NCI-H187 treated with DMSO at 0.1 percent for 48 hours (cell line): ENCODE data around the gene WDR46.
"Not testable (repeated sequence)": the region's sequence is repeated elsewhere in the genome, so short reads cannot be mapped to it uniquely, and the experiment has no call there.

ENCODE experiments used
- DNase-seq: peaks from one replicate; lab custom pipeline; 2025; lab: John Stamatoyannopoulos, UW

Gene WDR46

DNA sequence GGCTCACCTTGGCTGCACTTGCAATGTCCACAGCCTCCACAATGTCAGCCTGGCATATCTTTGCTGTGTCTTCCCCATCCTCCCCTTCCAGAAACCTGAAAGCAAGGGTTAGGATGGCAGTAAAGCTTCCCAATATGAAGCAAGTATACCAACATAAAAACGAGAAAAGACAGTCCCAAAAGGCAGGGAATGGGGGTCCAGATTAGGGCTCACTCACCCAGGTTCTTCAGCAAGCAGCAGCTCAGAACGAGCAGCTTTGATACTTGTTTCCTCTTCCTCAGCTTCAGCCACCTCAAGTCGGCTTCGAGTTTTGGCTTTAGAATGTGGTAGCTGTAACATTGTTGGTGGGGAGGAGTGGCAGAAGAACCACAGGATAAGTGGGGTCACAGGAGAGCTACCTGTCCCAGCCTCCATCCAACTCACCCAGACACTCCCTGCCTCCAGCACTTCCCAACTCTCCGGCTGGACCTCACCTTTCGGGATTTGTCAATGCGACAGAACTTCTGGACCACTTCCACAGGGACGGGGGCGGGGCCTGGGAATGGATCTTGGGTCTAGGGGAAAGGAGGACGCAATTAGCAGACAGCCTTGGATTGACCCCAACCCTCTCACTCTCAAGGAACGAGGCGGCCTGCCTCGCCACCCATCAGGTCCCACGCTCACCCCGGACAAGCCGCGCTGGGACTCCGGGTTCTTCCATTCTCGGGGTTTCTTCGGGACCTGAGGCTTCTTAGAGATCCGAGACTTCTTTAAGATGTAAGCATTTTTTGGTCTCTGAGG lies 708 bp downstream of the WDR46 start:
- DNase-seq = no peak

DNA sequence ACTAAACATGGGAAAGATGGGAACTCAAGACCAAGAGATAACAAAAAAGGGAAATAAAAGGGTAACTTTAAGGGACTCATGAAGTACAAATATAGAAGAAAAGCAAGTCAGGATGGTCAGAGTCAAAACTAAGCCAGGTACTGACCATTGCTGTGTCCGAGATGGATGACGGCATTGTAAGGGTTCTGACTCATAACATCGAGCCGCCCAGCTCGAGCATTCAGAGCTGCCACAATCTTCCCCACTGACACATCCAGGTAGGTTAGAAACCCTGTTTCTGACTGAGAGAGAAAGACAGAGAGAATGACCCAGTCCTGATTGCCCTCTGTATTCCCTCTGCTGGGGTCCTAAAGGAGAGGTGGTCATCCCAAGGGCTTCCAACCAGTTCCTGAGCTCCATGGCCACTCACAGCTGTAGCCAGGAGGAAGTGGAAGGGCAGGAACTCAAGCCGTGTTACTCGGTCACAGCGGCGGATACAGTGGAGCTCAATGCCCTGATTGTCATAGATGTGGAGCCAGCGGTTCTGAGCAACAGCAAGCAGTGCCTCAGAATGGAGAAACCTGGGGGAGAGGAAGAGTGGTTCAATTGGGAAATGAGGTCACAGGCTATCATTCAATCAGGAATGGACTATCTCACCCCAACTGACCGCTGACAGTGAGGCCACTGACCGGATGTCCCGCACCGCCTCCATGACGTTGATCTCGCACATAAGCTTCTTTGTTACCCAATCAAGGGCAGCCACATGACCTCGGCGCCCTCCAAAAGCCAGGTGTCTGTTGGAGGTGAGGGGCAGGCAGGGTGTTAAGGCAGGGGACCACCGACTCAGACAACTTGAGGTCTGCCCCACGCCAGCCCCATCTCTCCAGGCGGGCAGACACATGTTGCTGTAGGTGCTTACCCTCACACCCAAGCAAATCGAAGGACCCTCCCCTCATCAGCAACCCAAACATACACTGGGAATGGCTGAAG lies 1.8 kb downstream of the WDR46 start:
- DNase-seq = no peak

DNA sequence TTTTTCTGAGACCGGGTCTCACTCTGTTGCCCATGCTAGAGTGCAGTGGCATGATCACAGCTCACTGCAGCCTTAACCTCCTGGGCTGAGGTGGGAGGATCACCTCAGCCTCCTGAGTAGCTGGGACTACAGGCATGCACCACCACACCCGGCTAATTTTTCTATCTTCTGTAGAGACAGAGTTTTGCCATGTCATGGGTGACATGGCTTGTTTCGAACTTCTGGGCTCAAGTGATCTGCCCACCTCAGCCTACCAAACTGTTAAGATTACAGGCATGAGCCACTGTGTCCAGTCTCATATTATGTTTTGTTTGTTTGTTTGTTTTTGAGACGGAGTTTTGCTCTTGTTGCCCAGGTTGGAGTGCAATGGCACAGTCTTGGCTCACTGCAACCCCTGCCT lies 3.8 kb downstream of the WDR46 start:
- not testable (repeated sequence) for DNase-seq

DNA sequence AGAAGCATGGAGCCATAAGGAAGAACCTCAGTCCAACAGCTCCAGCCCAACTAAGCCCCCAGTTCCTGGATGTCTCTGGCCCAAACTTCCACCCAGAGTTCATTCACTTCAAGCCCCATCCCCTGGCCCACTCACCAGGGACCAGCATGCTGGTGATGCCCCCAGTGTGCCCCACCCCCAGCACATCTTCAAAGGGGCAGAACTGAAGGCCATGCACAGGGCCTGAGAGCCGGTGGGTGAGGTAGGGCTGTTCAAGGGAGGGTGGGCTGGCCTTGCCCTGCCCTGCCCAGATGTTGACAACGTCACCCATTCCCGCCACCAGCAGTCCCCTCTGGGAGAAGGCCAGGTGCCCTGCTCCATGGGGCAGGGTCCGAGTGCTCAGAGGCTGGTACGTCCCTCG lies 8.5 kb downstream of the WDR46 start:
- DNase-seq = no peak

DNA sequence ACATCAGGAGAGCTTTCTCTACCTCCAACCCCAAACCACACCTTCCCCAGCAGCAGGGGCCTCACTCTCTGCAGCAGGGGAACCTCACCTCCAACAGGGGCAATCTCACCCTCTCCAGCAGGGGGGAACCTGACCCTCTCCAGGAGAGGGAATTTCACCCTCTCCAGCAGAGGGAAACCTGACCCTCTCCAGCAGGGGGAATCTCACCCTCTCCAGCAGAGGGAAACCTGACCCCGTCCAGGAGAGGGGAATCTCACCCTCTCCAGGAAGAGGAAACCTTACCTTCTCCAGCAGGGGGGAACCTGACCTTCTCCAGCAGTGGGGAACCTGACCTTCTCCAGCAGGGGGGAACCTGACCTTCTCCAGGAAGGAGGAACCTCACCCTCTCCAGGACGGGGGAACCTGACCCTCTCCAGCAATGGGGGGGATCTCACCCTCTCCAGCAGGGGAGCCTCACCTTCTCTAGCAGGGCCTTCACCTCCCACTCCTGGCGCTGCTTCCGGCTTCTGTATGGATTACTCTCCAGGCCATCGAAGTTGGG lies 9.0 kb downstream of the WDR46 start:
- no peak for DNase-seq

DNA sequence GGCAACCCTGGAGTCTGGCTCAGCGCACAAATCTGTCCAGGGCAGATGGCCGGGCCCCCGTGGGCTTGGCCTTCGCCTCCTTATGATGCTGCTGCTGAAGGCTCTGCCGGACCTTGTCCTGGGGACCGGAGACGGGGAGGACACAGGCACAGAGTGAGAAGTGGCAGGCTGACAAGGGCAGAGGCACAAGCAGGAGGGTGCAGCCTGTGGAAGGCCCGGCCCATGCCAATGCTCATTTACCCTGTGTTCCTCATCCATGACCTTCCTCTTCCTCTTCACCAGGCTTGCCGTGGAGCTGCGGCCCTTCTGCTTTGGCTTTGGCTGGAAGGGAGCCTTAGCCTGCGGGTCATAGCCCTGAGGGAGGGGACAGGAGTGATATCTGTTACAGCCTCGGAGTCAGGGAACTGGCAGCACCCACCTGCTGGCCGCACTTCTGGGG lies 9.8 kb downstream of the WDR46 start:
- no peak for DNase-seq

DNA sequence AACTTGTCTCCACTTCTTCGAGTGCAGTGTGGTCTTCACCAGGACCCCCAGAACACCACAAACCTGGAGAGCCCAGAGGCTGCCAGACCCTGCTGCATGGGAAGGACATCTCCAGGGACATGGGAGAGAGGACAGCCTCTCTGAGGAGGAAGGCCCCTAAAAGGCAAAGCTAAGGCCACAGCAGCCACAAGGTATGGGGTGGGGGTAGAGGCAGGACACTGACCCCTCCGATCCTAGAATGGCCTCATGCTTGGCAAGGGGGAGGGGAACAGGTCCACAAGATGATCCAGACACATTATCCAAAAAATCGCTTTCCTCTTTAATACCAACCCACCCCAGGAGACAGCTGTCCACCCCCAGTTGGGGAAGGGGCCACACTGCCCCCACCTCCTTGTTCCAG lies 10.2 kb downstream of the WDR46 start:
- no peak for DNase-seq

DNA sequence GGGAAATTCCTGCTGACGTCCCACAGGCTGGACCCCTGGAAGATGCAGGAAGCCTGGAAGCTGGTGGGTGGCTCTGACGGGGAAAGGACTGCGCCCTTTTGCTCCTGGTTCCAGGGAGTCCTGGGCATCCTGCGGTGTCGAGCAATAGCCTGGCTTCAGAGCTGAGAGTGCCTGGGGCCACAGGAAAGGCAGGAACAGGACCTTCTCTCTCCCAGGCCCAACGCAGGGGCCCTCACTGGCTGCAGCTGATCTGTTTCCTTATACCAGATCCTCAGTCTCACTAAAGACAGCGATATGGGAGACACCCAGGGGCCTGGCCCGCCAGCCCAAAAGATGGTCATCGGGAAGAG lies 10.7 kb downstream of the WDR46 start:
- no peak for DNase-seq

DNA sequence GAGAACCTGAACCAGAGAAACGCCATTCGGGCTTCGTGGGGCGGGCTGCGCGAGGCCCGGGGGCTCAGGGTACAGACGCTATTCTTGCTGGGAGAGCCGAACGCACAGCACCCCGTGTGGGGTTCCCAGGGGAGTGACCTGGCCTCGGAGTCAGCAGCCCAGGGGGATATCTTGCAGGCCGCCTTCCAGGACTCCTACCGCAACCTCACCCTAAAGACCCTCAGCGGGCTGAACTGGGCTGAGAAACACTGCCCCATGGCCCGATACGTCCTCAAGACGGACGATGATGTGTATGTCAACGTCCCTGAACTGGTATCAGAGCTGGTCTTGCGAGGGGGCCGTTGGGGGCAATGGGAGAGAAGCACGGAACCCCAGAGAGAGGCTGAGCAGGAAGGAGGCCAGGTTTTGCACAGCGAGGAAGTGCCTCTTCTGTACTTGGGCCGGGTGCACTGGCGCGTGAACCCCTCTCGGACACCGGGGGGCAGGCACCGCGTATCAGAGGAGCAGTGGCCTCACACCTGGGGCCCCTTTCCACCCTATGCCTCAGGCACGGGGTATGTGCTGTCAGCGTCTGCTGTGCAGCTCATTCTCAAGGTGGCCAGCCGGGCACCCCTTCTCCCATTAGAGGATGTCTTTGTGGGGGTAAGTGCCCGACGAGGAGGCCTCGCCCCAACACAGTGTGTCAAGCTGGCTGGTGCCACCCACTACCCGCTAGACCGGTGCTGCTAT lies 11.2 kb downstream of the WDR46 start:
- no peak for DNase-seq

DNA sequence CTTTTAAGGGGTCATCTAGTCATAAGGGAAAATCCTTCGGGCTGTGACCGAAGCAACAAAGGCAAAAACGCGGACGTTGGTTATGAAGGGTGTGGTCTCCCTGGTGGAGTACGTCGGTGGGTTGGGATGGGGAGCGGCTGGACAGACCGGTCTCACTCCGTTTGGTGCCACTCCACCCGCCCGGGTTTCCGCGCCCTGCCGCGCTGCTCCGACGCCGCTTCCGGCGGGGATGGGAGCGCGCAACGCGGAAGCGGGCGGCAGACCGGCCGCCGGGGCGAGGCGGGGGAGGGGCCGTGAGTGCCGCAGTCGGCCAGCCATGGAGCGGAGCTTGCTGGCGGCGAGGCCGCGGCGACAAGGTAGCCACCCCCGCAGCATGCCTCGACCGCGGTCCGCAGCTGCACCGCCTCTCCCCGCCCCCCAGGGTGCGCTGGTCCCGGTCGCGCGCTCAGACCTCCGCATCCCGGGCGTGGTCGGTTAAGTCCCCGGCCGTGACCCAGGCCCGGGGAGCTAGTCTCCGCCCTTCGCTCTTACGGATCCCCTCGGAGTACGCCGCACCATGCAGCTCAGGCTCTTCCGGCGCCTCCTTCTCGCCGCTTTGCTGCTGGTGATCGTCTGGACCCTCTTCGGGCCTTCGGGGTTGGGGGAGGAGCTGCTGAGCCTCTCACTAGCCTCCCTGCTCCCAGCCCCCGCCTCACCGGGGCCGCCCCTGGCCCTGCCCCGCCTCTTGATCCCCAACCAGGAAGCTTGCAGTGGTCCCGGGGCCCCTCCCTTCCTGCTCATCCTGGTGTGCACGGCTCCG lies 12.0 kb downstream of the WDR46 start, which contains the start of gene B3GALT4:
Gene B3GALT4, plus strand, starts transcription at position 260 of the 799 bp plus-strand sequence. Its CDS starts 297 bp downstream, at position 557.
- no peak for DNase-seq

DNA sequence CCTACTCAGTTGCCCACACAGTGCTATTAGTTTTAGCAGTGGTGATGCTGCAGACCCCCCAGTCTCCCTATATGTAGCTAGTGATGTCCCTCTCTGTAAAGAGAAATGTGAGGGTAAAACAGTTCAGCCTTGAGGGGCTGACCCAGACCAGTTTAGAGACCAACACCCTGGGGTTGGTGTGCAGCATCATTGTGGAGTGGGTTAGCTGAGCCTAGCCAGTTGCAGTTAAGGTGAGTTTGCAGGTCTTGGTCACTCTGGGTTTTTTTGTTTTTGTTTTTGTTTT lies 12.5 kb downstream of the WDR46 start:
- no peak for DNase-seq

DNA sequence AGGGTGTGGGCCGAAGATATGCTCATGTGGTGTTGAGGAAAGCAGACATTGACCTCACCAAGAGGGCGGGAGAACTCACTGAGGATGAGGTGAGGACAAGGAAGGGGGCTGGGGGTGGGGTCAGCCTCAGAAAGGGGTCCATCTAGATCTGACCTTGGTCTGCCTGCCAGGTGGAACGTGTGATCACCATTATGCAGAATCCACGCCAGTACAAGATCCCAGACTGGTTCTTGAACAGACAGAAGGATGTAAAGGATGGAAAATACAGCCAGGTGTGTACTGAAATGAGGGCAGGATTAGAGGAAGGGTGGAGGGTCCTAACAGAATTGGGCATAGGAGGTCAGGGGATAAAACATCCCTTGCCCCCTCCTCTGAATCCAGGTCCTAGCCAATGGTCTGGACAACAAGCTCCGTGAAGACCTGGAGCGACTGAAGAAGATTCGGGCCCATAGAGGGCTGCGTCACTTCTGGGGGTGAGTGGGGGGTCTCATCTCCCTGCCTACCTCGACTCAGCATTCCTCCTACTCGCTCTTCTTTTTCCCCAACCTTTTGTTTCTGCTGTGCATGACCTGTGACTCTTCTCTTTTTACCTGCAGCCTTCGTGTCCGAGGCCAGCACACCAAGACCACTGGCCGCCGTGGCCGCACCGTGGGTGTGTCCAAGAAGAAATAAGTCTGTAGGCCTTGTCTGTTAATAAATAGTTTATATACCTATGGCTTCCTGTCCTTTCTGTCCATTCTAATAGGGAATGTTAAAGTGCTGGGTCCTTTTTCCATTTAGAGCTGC lies 13.1 kb downstream of the WDR46 start:
- DNase-seq = not testable (repeated sequence)

DNA sequence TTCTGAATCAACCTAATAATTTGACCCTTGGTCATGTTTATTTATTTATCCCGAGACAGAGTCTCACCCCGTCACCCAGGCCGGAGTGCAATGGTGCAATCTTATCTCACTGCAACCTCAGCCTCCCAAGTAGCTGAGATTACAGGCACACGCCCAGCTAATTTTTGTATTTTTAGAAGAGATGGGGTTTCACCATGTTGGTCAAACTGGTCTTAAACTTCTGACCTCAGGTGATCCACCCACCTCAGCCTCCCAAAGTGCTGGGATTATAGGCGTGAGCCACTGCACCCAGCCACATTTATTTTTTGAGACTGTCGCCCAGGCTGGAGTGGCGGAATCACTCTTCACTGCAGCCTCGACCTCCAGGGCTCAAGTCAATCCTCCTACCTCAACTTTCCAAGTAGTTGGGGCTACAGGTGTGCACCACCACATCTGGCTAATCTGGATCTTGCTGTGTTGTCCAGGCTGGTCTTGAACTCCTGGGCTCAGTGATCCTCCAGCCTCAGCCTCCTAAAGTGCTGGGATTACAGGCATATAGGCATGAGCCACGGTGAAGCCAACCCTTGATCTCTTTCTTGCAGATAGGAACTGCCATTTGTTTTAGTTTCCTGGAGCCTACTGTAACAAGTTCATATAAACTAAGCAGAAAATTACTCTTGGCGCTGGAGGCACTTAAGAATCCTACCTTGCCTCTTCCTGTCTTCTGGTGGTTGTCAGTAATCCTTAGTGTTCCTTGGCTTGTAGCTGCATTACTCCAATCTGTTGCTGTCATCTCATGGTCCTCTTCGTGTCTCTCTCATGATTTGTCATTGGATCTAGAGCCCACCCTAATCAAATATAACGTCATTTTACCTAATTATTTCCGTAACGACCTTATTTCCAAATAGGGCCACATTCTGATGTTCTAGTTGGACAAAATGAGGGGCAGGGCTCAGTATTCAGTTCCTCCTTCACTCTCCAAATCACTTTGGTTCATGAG lies 14.8 kb downstream of the WDR46 start:
- no peak for DNase-seq

DNA sequence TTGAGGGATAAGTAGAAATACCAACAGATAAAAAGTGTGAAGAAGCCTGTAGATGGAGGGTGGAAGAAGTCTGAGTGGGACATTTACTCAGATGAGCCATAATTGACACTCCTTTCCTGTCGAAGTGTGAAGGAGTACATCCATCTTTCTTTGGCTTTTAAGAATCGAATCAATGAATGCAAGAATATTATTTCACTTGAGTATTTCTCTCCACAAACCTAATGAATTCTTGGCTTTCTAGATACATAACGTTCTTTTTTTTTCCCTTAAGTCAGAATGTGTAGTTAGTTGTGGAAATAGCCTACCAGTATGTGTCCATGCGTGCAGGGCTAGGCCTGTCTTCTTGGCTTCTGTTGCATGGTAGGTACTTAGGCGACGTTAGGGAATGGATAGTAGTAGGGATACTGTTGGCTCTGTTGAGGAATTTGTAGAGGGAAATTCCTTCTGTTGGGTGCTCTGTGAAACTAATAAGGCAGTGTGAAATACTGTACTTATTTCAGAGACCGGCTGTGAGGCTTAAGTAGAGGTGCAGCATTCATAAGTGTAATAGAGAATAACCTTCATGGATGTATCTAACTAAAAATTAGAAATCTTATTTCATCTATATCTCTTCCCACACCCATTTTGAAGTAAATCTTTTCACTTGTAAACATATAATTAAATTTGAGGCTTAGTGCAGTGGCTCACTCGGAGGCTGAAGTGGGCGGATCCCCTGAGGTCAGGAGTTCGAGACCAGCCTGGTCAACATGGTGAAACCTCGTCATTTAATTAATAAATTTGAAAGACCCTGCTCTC lies 15.7 kb downstream of the WDR46 start:
- DNase-seq = no peak

DNA sequence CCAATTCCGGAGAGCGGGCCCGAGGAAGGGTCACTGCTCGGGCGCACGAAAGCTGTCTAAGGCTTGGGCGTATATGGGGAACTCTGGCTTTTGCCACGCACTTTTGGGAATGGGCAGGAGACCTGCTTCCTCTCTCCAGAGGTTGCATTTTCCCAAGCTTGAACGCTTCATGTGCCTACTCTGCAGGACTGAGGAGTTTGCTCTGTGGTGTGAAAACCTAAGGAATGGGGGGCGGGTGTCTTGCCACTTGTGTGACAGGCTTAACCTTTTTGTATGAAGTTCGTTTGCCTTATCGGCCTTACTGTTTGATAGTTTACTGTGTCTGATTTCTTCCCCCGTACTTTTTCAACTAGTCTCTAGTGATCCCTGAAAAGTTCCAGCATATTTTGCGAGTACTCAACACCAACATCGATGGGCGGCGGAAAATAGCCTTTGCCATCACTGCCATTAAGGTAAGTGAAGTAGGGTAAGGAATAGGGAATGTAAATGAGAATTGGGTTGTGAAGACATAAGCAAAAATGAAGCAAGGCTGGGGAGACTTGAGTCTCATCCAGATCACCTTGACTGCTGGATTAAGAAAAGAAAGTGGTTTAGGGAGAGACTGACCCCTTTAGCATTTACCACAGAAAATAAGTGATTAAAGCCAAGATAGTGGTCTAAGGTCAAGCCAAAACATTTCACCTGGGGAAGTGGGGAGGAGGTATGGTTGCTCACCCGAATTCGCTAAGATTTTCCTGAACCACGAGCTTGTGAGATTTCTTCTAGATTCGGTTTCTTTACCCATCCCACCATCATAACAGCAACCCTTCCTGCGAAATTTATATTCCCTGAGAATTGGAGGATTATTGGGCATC lies 16.5 kb downstream of the WDR46 start:
- no peak for DNase-seq

DNA sequence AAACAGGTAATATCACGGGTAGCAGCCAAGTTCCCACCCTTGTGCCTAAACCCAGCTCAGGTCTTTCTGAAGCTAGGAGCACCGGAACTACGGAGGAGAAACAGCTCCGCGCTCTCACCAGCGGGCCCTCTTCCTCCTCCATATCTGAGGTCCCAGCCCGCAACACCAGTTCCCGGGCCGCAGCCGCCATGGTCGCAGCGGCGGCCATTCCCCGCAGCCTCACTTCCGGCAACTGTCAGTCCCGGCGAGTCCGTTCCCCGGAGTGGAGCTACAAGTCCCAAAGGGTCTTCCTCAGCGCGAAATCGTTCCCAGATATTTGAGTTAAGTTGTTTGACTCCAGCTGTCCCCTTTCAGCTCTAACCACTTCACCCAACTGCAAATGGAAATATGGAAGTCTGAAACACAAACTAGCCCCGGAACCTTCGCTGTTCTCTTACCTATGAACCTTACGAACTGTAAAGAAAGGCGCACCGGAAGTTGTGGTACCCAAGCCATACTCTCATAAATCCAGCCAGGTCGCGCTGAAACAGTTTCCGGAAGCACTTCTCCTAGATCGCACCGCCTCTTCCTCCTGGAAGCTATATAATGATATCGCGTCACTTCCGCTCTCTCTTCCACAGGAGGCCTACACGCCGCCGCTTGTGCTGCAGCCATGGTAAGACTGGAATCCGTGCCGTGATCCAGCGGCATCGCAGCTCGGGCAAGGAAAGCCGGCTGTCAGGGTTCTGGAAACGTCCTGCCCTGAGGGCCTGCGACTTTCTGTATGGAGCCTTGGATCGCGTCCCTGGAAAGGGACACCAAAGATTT lies 17.4 kb downstream of the WDR46 start, which contains the start of the genes RPS18 and VPS52:
Gene RPS18, plus strand, starts transcription at position 608 of the 807 bp plus-strand sequence. Its CDS starts 45 bp downstream, at position 653.
Gene VPS52, minus strand, starts transcription at position 409 of the 807 bp plus-strand sequence. Its CDS starts 201 bp downstream, at position 208.
- peak; percentile 93 for DNase-seq

DNA sequence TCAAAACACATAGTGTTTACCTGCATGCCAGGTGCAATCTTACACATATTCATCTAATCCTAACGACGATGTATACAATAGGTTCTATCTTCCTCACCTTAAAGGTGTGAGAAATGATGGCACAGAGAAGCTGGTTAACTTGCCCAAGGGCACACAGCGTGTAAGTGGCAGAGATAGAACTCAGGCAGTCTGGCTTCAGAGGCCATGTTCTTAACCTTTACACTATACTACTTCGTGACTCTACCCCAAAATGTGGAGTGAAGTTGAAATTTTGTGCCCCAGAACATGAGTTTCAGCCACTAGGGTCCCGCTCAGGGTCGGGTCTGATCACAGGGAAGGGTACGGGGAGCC lies 17.9 kb downstream of the WDR46 start:
- DNase-seq = no peak
